SK-N-MC (cell line): ENCODE measurements around the gene RNF31.

Experiments
- DNase-seq: peaks from one replicate; pipeline ENCODE4 v3.0.0-alpha.2; 2011; ENCODE audit warnings: low read depth, low spot score
- H3K27ac ChIP-seq: fragments of 200-600 bp; sonication (generic); 2 replicates; pipeline ENCODE4 v1.5.1; 2016; ENCODE audit warnings: mixed run types
- H3K36me3 ChIP-seq: fragments of 200-600 bp; sonication (generic); 2 replicates; pipeline ENCODE4 v1.6.1; 2017; ENCODE audit warnings: antibody characterized with exemption, low read length, mixed read lengths; ENCODE audit not compliant: insufficient read depth
- H3K4me3 ChIP-seq: fragments of 200-600 bp; sonication (generic); 2 replicates; pipeline ENCODE4 v1.5.1; 2016
- H3K9ac ChIP-seq: fragments of 200-600 bp; sonication (generic); 2 replicates; pipeline ENCODE4 v1.8.0; 2017; ENCODE audit warnings: mixed run types, mixed read lengths; ENCODE audit not compliant: insufficient read length
- H3K9me3 ChIP-seq: fragments of 200-600 bp; sonication (generic); 2 replicates; pipeline ENCODE4 v1.6.1; 2017; ENCODE audit warnings: low read depth, mild to moderate bottlenecking, antibody characterized with exemption, low read length, moderate library complexity, mixed read lengths
- EZH2 ChIP-seq: fragments of 200-600 bp; sonication (generic); IDR thresholded peaks from one replicate; pipeline ENCODE4 v1.6.1; 2017; ENCODE audit warnings: antibody characterized with exemption
- FOXP2 ChIP-seq: optimal IDR thresholded peaks from 2 replicates; pipeline ENCODE3; 2011; ENCODE audit warnings: mild to moderate bottlenecking, moderate library complexity; ENCODE audit not compliant: insufficient read depth; ENCODE audit errors: extremely low read length, control extremely low read depth
- POLR2AphosphoS5 ChIP-seq: IDR thresholded peaks from 2 replicates; pipeline ENCODE4 v1.6.1; 2012; ENCODE audit warnings: mild to moderate bottlenecking, low read depth, low read length, borderline replicate concordance

RNF31 gene

DNA sequence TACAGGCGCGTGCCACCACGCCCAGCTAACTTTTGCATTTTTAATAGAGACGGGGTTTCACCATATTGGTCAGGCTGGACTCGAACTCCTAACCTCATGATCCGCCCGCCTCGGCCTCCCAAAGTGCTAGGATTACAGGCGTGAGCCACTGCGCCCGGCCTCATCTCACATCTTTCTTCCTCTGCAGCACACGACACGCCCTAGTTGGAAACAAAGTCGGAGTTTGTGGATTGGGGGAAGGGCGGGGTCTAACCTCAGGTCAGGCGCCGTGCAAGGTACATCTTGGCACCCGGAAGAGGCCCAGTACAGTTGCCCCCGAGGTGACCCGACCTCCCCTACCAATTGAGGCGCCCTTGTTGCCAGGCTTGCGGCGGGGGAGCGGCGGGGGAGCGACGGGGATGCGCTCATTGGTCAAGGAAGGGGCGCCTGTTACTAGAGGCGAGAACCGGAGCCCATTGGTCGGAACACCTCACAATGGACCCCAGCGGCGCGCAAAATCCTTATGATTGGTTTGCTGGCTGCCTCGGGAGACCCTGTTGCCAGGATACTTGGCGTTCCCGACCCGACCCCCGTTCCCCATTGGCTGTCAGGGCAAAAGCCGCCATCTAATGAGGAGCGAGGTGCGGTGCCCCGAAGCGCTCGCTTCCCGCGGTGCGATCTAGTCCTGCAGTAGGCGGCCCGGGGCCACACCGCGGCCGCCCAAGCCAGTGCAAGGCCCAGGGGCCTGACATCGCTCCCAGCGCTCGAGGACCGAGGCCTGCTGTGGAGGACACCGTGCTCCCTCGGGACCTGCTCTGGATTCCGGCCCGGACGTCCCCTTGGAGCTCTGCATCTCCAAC lies 24.3 kb downstream of the RNF31 start, which contains the start of gene REC8:
REC8 (plus strand) TSS at position 659 of the 839 bp plus-strand sequence. CDS start 473 bp downstream, outside the sequence.
- no peak within 1 kb of the TSS for H3K27ac ChIP-seq
- no peak within 1 kb of the TSS for H3K9ac ChIP-seq
- no peak for DNase-seq
- no peaks in the 10 kb centered on the region for H3K9me3 ChIP-seq
- no peak within 1 kb of the TSS for H3K4me3 ChIP-seq
- no peaks in the 10 kb centered on the region for H3K36me3 ChIP-seq
- TF ChIP-seq POLR2AphosphoS5 (no peak), EZH2 (no peak), FOXP2 (no peak)

DNA sequence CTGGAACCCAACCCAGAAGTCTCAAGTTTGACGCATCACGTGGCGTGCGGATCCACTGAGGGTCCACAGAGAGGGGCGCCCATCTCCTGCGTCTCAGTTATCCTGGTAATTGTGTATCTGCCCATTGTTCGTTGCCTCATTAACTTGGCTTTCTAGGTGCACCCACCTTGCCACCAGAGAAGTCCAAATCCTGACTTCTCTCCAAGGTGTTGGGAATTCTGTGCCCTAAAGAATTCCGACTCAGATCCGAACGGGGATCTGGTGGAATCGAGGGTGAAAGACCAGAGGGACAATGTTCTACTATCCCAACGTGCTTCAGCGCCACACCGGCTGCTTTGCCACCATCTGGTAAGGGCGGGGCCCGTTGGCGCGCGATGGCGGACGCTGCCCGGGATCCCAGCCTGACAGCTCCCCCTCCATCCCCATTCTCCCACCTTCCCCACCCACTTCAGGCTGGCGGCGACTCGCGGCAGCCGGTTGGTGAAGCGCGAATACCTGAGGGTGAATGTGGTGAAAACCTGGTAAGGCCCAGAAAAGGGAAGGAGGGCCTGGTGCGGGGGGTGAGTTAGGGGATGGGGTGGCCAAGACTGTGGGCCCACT lies 25.1 kb downstream of the RNF31 start:
- Histone ChIP-seq H3K27ac (no peak overlapping the region), H3K4me3 (no peak overlapping the region), H3K9me3 (no peaks in the 10 kb centered on the region), H3K36me3 (no peaks in the 10 kb centered on the region), H3K9ac (no peak overlapping the region)
- TF ChIP-seq EZH2: no peak
- TF ChIP-seq FOXP2: no peak
- no peak for TF ChIP-seq POLR2AphosphoS5
- no peak for DNase-seq

DNA sequence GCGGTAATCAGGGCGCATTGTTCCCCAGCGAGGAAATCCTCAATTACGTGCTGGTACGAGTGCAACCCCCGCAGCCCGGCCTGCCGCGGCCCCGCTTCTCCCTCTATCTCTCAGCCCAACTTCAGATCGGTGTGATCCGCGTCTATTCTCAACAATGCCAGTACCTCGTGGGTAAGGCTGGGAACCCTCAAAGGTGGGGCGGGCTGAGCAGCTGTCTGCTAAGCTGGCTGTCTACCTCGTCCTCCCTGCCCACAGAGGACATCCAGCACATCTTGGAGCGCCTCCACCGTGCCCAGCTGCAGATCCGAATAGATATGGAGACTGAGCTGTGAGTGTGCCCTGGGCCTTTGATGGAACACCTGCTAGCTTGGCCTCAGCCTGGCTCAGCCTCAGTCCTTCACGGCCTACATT lies 25.6 kb downstream of the RNF31 start:
- no peak for TF ChIP-seq EZH2
- no peak for TF ChIP-seq POLR2AphosphoS5
- TF ChIP-seq FOXP2: no peak
- H3K36me3 ChIP-seq: no peaks in the 10 kb centered on the region
- no peak for DNase-seq
- no peaks in the 10 kb centered on the region for H3K9me3 ChIP-seq
- no peak overlapping the region for H3K9ac ChIP-seq
- H3K27ac ChIP-seq: no peak overlapping the region
- no peak overlapping the region for H3K4me3 ChIP-seq

DNA sequence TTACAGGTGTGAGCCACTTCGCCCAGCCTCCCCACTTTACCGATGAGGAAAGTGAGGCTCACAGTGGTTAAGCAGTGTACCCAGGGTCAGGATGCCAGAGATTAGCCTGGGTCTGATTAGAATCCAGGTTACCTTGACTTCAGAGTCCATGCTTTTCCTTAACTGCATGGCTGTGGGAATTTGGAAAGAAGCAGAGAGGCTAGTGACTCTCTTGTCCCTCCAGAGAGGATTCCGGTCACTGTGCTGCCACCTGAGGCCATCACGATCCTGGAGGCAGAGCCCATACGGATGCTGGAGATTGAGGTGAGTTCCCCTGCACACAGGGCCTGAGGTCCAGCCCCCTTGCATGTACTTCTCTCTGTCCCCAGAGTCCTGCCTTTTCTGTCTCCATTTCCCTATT lies 29.3 kb downstream of the RNF31 start:
- TF ChIP-seq FOXP2 (no peak), EZH2 (no peak), POLR2AphosphoS5 (no peak)
- no peak for DNase-seq
- no peak overlapping the region for H3K4me3 ChIP-seq
- H3K27ac ChIP-seq: no peak overlapping the region
- peaks cover 23% of the 10 kb centered on the region; the same call in 1 of the 2 replicates for H3K36me3 ChIP-seq
- no peak overlapping the region for H3K9ac ChIP-seq
- H3K9me3 ChIP-seq: no peaks in the 10 kb centered on the region

DNA sequence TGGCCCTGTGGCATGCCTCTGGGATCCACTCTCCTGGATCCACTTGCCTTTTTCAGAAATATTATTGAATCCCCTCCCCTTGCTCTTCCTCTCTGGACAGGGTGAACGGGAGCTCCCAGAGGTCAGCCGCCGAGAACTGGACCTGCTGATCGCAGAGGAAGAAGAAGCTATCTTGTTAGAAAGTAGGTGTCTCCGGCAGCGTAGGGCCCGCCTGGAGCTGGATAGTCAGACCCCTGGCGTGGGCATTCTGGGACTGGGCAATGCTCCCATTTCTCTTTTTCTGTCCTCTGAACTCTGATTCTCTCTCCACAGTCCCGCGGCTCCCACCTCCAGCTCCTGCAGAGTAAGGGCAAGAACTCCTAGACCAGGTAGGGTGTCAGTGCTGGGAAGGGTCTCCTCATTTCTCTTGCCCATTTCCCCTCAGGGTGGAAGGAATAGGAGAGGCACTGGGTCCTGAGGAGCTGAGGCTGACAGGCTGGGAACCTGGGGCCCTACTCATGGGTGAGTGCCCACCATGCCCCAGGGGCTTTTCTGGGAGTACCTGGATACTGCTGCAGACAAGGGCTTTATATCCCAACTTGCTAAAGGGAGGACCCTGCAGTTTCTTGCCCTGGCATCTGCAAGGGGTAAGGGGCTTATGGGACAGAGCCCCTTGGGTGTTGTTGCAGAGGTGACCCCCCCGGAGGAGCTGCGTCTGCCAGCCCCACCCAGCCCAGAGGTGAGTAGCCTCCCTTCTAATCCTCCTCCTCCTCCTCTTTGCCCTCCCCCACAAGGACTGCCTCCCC lies 29.9 kb downstream of the RNF31 start:
- peaks cover 27% of the 10 kb centered on the region; the same call in 1 of the 2 replicates for H3K36me3 ChIP-seq
- H3K9me3 ChIP-seq: no peaks in the 10 kb centered on the region
- no peak overlapping the region for H3K27ac ChIP-seq
- no peak overlapping the region for H3K9ac ChIP-seq
- no peak for DNase-seq
- TF ChIP-seq EZH2 (no peak), POLR2AphosphoS5 (no peak), FOXP2 (no peak)
- no peak overlapping the region for H3K4me3 ChIP-seq

DNA sequence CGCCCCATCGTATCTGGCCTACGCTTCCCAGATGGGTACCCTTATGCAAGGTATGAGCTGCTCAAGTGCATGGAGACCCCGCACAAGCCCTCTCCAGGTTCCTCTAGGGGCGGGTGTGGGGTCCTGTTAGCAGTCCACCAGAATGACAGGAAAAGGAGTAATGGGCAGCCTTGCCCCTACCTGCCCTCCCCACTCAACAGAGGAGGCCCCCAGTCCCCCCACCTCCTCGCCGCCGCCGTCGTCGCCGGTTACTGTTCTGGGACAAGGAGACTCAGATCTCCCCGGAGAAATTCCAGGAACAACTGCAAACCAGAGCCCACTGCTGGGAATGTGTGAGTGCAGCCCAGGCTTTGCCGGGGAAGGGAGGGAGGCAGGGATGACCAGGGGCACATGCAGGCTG lies 30.6 kb downstream of the RNF31 start:
- Histone ChIP-seq H3K9me3 (no peaks in the 10 kb centered on the region), H3K9ac (no peak overlapping the region), H3K4me3 (no peak overlapping the region), H3K27ac (no peak overlapping the region), H3K36me3 (peaks cover 34% of the 10 kb centered on the region; the same call in 1 of the 2 replicates)
- TF ChIP-seq FOXP2 (no peak), POLR2AphosphoS5 (no peak), EZH2 (no peak)
- no peak for DNase-seq

DNA sequence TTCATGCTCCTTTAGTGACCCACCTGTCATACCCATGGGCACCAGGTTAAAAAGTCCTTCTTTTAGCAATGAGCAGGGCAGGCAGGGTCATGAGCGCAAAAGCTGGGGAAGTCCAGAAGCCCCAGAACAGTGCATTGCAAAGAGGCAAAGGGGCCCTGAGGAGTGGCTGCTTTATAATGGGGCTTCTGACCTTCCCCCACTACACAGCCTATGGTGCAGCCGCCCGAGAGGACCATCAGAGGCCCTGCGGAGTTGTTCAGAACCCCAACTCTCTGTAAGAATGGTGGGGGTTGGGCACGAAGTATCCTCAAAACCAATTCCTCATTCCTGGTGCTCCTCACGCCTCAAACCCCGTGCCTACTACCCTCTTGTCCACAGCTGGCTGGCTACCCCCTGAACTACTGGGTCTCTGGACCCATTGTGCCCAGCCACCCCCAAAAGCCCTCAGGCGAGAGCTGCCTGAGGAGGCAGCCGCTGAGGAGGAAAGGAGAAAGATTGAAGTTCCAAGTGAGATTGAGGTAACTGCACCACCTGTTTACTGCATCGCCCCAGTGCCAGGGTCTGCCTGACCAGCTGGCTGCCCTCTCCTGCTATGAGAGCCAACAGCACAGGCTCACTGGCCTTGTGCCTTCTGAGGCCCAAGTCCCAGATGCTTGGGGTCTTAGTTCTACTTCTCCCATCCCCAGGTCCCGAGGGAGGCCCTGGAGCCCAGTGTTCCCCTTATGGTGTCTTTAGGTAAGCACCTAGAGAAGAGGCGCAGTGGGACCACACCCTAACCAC lies 31.3 kb downstream of the RNF31 start:
- no peak overlapping the region for H3K27ac ChIP-seq
- H3K9ac ChIP-seq: no peak overlapping the region
- no peaks in the 10 kb centered on the region for H3K9me3 ChIP-seq
- no peak for TF ChIP-seq FOXP2
- no peak for TF ChIP-seq POLR2AphosphoS5
- TF ChIP-seq EZH2: no peak
- no peak for DNase-seq
- H3K4me3 ChIP-seq: no peak overlapping the region
- peaks cover 41% of the 10 kb centered on the region; the same call in 1 of the 2 replicates for H3K36me3 ChIP-seq
